GM20431 (cell line): ENCODE results near the gene ITGA8.

ENCODE experiments used
- in situ Hi-C: fragments of 300-500 bp; cut with MseI, MboI; formaldehyde crosslinking; loops from one replicate; pipeline ENCODE4 v1.15.0; 2020; ENCODE audit warnings: low sequenced_read_pairs; ENCODE audit not compliant: unreplicated experiment

ITGA8 gene

DNA sequence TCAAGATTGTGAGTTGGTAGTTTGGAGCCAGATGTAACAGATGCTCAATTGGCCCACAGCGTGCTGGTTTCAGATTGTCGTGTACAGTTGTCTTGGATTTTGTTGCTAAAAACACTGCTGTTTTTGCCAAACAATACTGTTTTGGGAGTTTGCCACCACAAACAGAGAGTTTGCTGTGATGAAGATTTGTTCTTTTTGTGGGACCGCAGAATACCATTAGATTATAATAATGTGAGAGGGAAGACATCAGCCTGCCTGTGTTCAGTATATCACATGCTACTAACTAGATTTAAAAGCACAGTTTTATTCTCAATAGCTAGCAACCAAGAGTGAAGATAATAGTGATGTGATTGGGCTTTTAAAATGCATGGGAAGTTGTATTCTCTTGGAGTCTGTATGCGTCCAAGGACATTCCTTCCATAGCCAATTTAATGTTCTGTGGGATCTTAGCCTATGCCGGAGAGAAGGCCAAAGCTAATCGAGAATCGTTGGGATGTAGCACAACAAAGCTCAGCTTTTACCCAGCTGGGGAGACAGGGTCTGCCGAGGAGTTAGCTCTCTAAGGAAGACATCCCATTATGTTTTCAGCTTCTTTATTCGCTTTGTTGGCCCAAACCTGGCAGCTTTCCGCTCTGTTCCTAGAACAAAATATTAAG is 18.7 kb upstream of the ITGA8 start:
- in situ Hi-C loops = loop anchor here (25.0 kb wide), 1 partner anchor 301 kb away; no protein-coding TSS in a partner anchor

DNA sequence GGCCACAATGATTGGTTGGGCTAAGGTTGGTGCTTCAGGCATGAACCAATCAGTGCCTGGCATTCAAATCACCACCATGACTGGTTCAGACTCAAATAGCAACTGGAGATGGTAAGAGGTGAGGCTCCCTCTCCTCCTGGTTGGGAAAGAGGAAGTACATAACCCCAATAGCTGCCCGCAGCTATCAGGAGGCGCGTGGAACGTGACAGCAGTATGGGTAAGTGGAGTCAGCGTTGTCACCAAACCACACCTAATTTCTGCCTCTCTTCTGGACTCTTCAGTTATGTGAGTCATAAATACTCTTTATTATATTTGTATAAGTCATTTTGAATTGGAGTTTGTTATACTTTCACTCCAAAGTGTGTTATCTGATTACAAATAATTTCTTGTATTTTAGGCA is 17.9 kb upstream of the ITGA8 start:
- in situ Hi-C loops = loop anchor here (25.0 kb wide), 1 partner anchor 300 kb away; no protein-coding TSS in a partner anchor

DNA sequence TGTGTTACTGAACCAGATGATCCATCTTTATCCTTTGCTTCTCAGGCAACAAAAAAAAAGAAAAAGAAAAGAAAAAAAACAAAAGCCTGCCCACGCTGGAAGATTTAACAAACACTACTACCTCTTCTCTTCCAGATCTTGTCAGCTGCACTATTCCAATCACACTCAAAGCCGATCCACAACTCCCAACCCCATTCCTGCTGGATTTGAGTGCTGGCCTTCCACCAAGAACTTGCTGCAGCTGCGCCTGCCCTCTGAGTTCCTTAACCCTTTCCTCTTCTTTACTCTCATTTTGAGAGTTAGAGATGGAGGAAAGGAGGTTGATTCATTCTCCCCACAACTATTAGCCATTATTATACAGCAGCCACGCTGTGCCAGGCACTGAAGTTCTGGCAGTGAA is 16.0 kb upstream of the ITGA8 start:
- in situ Hi-C loops = loop anchor here (25.0 kb wide), 1 partner anchor 298 kb away; no protein-coding TSS in a partner anchor

DNA sequence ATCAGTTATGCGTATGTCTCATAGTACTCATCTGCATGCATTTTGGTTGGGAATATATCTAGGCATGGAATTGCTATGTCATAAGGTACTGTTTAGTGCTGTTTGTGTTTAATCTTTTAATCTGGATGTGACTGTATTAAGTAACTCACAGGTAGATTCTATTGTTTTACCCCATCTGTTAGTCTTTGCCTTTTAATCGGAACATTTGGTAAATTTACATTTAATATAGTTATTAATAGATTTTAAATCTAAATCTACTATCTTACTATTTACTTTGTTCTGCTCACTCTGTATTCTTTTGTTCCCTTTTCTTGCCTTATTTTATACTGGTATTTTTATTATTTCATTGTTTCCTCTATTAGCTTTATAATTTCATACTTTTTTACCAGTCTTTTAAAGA is 10.6 kb upstream of the ITGA8 start:
- in situ Hi-C loops = loop anchor here (25.0 kb wide), 1 partner anchor 293 kb away; no protein-coding TSS in a partner anchor

DNA sequence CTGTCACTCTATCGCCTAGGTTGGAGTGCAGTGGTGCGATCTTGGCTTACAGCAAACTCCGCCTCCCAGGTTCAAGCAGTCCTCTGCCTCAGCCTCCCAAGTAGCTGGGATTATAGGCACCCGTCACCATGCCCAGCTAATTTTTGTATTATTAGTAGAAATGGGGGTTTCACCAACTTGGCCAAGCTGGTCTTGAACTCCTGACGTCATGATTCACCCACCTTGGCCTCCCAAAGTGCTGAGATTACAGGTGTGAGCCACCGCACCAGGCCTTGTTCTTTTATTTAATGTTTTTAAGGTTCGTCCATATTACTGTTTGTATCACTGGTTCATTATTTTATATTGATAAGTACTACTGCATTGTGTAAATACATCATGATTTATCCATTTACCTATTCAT is 10.2 kb upstream of the ITGA8 start:
- in situ Hi-C loops = loop anchor here (25.0 kb wide), 1 partner anchor 293 kb away; no protein-coding TSS in a partner anchor

DNA sequence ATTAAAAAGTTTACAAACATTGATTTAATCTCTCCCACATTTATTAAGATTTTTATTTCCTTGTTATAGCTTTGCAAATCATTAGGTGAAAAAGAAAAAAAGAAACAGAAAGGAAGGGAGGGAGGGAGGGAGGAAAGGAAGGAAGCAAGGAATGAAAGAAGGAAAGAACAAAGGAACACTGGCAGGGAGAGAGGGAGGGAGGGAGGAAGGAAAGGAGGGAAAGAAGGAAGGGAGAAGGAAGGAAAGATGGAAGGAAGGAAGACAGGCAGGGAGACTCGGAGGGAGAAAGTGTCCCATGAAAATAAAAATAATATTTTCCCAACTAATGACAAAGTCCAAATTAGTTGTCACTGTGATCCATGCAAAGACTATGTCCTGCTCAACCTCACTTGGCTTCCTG is 6.3 kb upstream of the ITGA8 start:
- in situ Hi-C loops = loop anchor here (25.0 kb wide), 1 partner anchor 289 kb away; no protein-coding TSS in a partner anchor

DNA sequence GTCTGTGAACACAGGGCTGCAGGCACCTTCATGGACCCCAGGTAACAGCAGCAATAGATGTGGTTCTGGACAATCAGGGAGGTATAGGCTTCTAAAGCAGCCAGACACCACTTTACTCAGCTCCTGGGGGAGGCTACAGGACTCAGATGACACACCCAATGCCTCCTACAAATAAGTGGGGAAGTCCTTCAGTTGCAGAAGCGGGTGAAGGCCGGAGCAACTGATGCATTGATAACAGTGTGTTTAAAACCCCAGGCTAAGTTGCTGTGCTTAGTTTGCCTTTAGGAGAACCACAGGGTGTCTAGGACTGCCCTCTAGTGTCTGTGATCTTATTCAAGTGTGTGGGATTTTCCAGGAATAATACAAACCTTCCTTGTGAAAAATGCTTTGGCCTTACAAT is 5.9 kb upstream of the ITGA8 start:
- in situ Hi-C loops = loop anchor here (25.0 kb wide), 1 partner anchor 288 kb away; no protein-coding TSS in a partner anchor

DNA sequence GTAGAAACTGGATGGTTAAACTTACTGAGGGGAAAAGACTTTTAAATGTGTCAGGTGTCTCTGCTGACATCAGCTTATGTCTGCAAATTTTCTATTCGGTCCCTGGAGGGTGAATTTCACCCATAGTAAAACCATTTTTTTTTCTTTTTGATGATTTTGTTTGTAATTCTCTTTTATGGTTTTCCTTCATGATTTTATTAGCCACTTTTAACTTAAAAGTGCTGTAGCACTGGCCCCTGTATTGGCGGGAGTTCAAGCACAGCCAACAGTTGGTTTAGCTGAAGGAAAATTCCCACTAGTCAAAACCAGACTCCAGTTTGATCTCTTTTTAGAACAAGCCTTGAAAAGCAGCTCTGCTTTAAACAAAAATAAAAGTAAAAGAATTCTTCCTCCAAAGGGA is 5.0 kb upstream of the ITGA8 start:
- in situ Hi-C loops = loop anchor here (25.0 kb wide), 1 partner anchor 287 kb away; no protein-coding TSS in a partner anchor

DNA sequence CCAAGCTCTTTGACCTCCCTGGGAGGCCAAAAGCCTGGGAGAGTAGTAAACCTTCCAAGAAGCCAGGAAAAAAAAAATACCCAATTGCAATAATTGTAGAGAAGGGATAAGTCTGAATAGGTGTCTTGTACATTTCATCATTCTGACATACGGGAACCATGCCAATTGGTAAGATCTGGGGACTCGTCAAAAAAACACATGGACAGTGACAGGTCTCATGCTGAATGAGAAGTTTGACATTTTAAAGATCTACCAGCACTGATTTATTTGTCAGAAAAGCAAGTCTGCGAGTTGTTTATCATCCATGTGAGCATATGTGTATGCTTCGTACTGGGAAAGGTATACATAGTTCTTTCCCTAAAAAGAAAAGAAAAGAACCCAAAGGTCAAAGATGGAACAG is 4.1 kb upstream of the ITGA8 start:
- in situ Hi-C loops = no loop called here

DNA sequence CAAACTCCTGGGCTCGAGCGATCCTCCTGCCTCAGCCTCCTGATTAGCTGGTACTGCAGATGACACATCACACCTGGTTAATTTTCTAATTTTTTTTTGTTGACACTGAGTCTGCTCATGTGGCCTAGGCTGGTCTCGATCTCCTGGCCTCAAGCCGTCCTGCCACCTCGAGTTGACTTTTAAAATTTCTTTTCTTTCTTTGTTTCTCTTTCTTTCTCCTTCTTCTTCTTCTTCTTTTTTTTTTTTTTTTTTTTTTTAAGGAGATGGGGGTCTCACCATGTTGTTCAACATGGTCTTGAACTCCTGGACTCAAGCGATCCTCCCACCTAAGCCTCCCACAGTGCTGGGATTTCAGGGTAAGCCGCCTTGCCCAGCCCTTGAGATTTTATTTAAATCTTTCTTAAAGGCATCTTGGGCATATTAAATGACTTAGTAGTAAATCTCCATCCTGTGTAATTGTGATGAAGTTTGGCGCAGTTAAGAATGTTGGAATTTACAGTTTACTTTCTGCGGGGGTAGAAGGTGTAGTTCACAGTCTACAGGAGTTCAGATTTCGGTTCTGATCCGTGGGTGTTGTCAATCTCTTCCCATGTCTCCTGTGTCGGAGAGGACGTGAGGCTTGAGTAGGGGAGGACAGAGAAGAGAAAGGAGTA is 1.0 kb upstream of the ITGA8 start:
- in situ Hi-C loops = no loop called here

DNA sequence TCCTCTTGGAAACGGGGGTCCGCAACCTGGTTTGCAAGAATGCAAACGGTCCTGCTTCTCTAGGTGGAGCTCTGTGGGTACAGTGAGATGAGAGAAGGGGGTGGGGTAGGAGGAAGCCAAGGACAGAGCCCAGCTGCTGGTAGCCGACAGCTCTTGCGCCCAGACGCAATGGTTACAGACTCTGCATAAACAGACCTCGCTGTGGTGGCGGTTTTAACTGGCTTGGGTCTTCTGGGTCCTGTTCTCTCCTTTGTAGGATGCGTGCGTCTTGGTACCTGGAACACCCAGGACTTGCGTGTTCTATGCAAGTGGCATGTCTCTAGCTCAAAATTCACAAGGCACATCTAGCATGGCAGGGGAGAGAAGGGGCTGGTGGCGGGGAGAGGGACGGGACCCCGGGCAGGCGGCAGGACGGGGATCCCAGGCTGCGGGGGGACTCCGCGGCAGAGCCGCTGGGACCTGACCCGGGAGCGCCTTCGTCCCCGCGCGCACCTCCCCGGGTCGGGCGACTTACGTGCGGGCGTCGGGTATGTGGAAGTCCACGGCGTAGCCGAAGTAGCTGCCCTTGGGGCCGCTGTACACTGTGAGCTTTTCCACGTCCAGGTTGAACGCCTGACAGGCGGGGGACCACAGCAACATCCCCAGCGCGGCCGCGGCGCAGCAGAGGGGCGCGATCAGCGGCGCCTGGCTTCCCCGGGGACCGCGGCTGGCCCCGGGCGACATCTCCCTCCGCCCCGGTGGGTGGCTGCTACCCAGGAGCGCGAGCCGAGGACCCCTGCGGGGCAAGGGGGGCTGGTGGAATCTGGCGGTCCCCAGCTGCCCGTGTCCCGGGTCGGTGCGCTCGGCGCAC is 448 bp downstream of the ITGA8 start:
- in situ Hi-C loops = no loop called here

DNA sequence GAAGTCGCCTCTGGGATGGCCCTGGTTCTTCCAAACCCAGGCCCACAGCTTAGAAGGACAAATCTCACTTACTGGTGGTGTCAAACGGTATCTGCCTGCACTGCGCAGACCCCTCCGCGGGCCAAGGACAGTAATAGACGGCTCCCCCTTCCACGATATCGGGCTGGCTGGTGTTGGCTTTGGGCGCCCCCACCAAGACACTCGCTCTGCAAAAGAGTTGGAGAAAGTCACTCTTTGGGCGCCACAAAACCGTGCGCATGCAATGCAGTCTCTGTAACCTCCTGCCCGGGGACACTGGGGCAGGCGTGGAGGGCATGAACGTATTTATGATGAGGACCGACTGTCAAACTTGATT is 1.1 kb downstream of the ITGA8 start:
- in situ Hi-C loops = no loop called here

DNA sequence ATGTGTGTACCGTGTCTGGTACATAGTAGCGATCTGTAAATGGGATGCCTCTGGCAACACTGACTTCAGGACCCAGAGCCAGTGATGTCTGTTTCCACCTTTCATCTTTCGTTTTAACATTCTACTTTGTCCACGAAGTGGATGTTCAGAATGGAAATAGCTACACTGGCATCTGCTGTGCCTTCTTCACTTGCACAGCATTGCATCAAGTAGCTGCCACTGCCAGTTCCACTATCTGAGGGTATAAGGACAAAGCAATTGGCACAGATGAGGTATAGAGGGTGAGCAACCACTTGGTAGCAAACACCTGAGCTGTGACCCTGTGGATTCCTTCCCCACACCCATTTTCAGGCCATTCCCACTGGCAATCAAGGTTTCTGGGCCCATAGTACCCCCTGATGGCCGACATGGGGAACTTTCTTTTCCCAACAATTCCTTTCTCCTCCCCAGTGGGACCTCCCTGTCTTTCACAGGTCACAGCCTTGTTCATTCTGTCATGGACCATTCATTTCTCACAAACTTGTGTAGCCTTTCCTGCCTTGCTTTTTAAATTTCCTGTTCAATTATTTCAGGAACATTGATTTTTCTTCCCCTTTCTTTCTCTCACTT is 4.0 kb downstream of the ITGA8 start:
- in situ Hi-C loops = no loop called here

DNA sequence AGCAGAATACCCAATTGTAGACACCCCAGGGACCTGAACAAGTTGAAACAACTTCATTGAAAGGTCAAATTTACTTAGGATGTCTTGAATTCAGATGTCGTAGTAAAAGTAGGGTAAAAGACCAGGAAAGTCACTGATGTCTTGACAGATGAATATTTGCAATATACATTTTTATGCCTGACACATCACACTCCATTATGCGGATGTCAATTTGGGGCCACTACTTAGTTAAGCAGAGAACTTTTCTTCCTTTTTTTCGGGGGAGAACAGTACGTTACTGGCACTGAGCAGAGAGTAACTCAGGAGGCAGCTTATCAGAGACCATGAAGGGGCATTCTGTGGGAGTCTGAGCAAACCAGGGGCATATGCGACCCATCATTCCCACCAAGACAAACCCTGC is 4.9 kb downstream of the ITGA8 start:
- in situ Hi-C loops = no loop called here

DNA sequence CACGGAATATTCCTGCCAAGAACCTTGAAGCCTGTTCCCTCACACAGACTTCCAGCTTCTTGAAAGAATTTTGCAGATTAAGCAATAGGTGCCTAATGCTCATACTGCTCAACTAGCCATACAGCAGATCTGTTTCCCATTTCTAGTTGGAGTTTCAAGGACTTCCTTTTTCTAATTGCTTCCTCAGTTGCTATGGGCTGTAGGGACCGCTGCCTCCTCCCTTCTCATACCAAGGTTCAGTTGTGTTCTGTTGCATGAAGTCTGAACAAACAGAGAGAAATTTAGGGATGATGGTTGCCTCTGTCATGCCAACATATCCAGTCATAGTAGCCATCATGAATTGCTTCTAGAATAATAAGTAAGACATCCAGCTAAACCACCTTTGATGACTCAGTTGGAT is 6.8 kb downstream of the ITGA8 start:
- in situ Hi-C loops = no loop called here

DNA sequence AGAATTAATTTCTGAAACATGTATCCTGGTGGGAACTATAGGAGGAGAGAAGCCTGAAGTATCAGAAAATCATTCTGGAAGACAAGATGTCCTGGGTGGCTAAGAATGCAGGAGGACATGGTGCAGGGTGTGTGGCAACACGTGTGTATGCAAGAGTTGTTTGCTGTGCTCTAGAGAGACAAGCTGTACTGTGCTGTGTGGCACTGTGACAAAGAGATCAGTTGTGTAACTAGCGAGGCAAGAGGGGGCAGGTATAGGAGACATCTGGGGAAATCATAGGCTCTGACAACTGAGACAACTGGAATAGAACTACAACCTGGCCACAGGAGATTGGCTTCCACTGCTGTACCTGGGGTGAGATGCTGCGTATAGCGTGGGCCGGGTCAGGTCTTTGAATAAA is 9.3 kb downstream of the ITGA8 start:
- in situ Hi-C loops = no loop called here

DNA sequence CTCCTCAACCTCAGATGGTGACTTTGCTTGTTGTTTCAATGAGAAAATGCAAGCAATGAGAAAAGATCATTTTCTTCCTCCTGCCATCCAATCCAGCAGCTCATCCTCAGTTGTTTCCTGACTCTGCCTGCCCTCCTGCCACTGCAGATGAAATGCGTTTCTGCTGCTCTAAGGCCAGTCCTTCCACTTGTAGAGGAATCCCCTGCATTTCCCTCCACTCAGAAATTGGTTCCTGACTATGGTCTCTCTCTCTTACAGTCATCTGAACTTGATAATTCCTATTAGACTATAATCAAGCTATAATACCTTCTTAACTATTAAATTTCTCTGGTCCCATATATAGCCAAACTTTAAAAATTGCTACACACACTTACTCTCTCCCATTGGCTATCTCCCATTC is 14.4 kb downstream of the ITGA8 start:
- in situ Hi-C loops = no loop called here

DNA sequence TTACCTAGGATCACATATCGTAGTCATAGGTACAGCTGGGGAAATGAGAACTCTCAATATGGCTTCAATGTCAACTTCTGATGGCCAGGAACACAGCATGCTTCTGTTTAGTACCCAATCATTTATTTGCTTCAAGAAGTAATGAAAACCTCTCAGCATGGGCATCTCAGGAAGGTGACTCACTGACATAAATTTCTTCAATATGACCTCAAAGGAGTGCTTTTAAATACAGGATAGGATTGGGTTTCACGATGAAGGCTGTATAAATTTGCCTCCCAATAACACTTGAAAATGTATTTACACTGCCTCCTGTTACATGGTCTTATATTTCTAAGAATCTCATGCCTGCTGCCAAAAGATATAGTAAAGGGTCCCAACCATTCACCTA is 15.1 kb downstream of the ITGA8 start:
- in situ Hi-C loops = no loop called here

DNA sequence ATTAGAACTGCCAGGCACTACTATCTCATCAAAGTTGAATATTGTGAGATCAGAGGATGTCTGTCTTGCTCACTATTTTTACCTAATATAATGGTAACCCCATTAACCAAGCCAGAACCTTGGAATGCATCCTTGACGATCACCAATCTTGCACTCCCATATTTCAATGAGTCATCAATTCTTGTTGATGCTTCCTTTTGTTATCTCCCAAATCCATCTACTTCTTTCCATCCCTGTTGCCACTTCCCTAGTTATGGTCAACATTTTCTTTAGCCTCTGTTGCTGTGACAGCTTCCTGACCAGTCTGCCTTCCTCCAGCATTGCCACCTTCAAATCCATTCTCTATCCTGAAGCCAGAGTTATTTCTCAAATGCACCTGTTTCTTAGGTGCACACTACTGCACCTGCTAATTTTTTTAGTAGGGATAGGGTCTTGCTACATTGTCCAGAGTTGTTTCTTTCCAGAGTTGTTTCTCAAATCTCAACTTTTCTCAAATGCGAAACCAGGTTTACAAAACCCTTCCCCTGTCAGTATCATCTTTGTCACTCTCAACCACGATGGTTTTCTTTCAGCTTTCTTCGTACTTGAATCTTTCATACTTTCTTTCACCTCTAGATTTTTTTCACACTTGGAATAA is 15.7 kb downstream of the ITGA8 start:
- in situ Hi-C loops = no loop called here
